IMR-90 (cell line): Measurements from ENCODE around the gene CALHM3. TPM values are rescaled to one million over a fixed set of nuclear protein-coding genes. Genes with fewer than 3 reads are reported as not detected.

Source experiments
- ATAC-seq: fragments of 200-7000 bp; cut with Tn5 transposase; 2 replicates; pipeline ENCODE4 v1.9.1; 2020; ENCODE audit warnings: low read depth, mild to moderate bottlenecking, moderate library complexity
- BruUV-seq: library from RNA; stranded (reverse); fragments of 400-500 nt; replicated peaks from 2 replicates; lab custom pipeline; 2021; lab: Mats Ljungman, UMichigan
- CTCF ChIA-PET: fragments of 300-600 bp; formaldehyde crosslinking; extraction: SDS; loops from one replicate; lab custom pipeline; 2021; ENCODE audit warnings: antibody characterized with exemption; lab: Yijun Ruan, JAX
- POLR2A ChIA-PET: fragments of 300-600 bp; sonication (Branson Sonifier 250); formaldehyde crosslinking; loops from one replicate; lab custom pipeline; 2022; ENCODE audit warnings: antibody characterized with exemption; ENCODE audit not compliant: unreplicated experiment; lab: Charles Lee
- DNase-seq: peaks from one replicate; pipeline ENCODE4 v3.0.0; 2013
- H2AFZ ChIP-seq: replicated peaks from 2 replicates; pipeline ENCODE3; 2013; ENCODE audit warnings: low read length, mild to moderate bottlenecking; ENCODE audit not compliant: poor library complexity
- H2AK5ac ChIP-seq: 2 replicates; pipeline ENCODE4 v1.6.1; 2013; ENCODE audit warnings: low read depth, low read length, inconsistent platforms
- H2AK9ac ChIP-seq: replicated peaks from 2 replicates; pipeline ENCODE3; 2013; ENCODE audit warnings: mild to moderate bottlenecking, low read depth, low read length, moderate library complexity; ENCODE audit not compliant: poor library complexity
- H2BK120ac ChIP-seq: 2 replicates; pipeline ENCODE4 v1.6.1; 2013; ENCODE audit warnings: low read depth, low read length, inconsistent platforms
- H2BK15ac ChIP-seq: 3 replicates; pipeline ENCODE4 v1.6.1; 2013; ENCODE audit warnings: low read depth, low read length, inconsistent platforms
- H2BK20ac ChIP-seq: 2 replicates; pipeline ENCODE4 v1.6.1; 2013; ENCODE audit warnings: low read depth, mild to moderate bottlenecking, inconsistent platforms, low read length, moderate library complexity
- H2BK5ac ChIP-seq: 2 replicates; pipeline ENCODE4 v1.6.1; 2013; ENCODE audit warnings: mild to moderate bottlenecking, low read depth, low read length, inconsistent platforms; ENCODE audit not compliant: poor library complexity, severe bottlenecking
- H3K14ac ChIP-seq: replicated peaks from 2 replicates; pipeline ENCODE4 v1.6.1; 2013; ENCODE audit warnings: low read depth, low read length, inconsistent platforms
- H3K18ac ChIP-seq: 2 replicates; pipeline ENCODE4 v1.6.1; 2013; ENCODE audit warnings: low read depth, low read length, control low read depth
- H3K23ac ChIP-seq: 2 replicates; pipeline ENCODE4 v1.6.1; 2013; ENCODE audit warnings: low read depth, low read length, inconsistent platforms
- H3K27ac ChIP-seq: 2 replicates; pipeline ENCODE4 v1.5.1; 2013; ENCODE audit warnings: mild to moderate bottlenecking, control low read depth, low read length; ENCODE audit not compliant: insufficient read depth
- H3K27me3 ChIP-seq: 2 replicates; pipeline ENCODE4 v1.6.1; 2013; ENCODE audit warnings: low read length; ENCODE audit not compliant: control insufficient read depth, insufficient read depth
- H3K36me3 ChIP-seq: 2 replicates; pipeline ENCODE4 v1.6.1; 2013; ENCODE audit warnings: low read length, mixed read lengths; ENCODE audit not compliant: control insufficient read depth, insufficient read depth
- H3K4ac ChIP-seq: 2 replicates; pipeline ENCODE4 v1.6.1; 2013; ENCODE audit warnings: low read depth, low read length, inconsistent platforms
- H3K4me1 ChIP-seq: 2 replicates; pipeline ENCODE4 v1.6.1; 2013; ENCODE audit warnings: low read length, mixed read lengths; ENCODE audit not compliant: control insufficient read depth, insufficient read depth
- H3K4me2 ChIP-seq: 2 replicates; pipeline ENCODE4 v1.6.1; 2013; ENCODE audit warnings: low read depth, mild to moderate bottlenecking, control low read depth, low read length, moderate library complexity
- H3K4me3 ChIP-seq: 2 replicates; pipeline ENCODE4 v1.5.1; 2013; ENCODE audit warnings: low read depth, mild to moderate bottlenecking, control low read depth, low read length, moderate library complexity; ENCODE audit not compliant: insufficient read depth
- H3K56ac ChIP-seq: 2 replicates; pipeline ENCODE4 v1.6.1; 2013; ENCODE audit warnings: low read length, inconsistent platforms; ENCODE audit not compliant: insufficient read depth; ENCODE audit errors: extremely low read depth
- H3K79me1 ChIP-seq, 2 experiments: 2 replicates each; pipeline ENCODE4 v1.6.1; 2013; ENCODE audit warnings: low read length in 2 of 2, inconsistent platforms in 1 of 2, low read depth in 1 of 2
- H3K9ac ChIP-seq: 2 replicates; pipeline ENCODE4 v1.6.1; 2013; ENCODE audit warnings: low read depth, low read length, control low read depth
- H3K9me1 ChIP-seq: 2 replicates; pipeline ENCODE4 v1.6.1; 2013; ENCODE audit warnings: low read length, inconsistent platforms; ENCODE audit not compliant: insufficient read depth
- H3K9me3 ChIP-seq: 2 replicates; pipeline ENCODE4 v1.6.1; 2013; ENCODE audit warnings: low read length; ENCODE audit not compliant: control insufficient read depth, insufficient read depth
- H4K20me1 ChIP-seq: 2 replicates; pipeline ENCODE4 v1.6.1; 2013; ENCODE audit warnings: low read length, inconsistent platforms; ENCODE audit not compliant: insufficient read depth
- H4K5ac ChIP-seq: 2 replicates; pipeline ENCODE4 v1.6.1; 2013; ENCODE audit warnings: mild to moderate bottlenecking, low read depth, low read length, control low read depth
- H4K8ac ChIP-seq, 2 experiments: 2 replicates each; pipeline ENCODE4 v1.6.1; 2013; ENCODE audit warnings: low read depth in 2 of 2, low read length in 2 of 2, control low read depth in 1 of 2, inconsistent platforms in 1 of 2
- H4K91ac ChIP-seq: 2 replicates; pipeline ENCODE4 v1.6.1; 2013; ENCODE audit warnings: low read depth, low read length, inconsistent platforms; ENCODE audit not compliant: insufficient read depth
- CEBPB ChIP-seq: IDR thresholded peaks from 2 replicates; pipeline ENCODE4 v1.6.1; 2012; ENCODE audit warnings: low read depth, low read length, improper control_type of control experiment
- CHD1 ChIP-seq: IDR thresholded peaks from 2 replicates; pipeline ENCODE4 v1.6.1; 2012; ENCODE audit warnings: low read depth, low read length, improper control_type of control experiment
- ELK1 ChIP-seq: fragments of 150-350 bp; IDR thresholded peaks from 2 replicates; pipeline ENCODE4 v1.6.1; 2016; ENCODE audit warnings: low read depth, mild to moderate bottlenecking, low read length, moderate library complexity, borderline replicate concordance
- FOS ChIP-seq: fragments of 150-350 bp; IDR thresholded peaks from 2 replicates; pipeline ENCODE4 v1.6.1; 2016; ENCODE audit warnings: low read depth, low read length
- MAFK ChIP-seq: IDR thresholded peaks from 2 replicates; pipeline ENCODE4 v1.6.1; 2012; ENCODE audit warnings: low read depth, low read length, improper control_type of control experiment
- NFE2L2 ChIP-seq: fragments of 150-350 bp; IDR thresholded peaks from 2 replicates; pipeline ENCODE4 v1.6.1; 2016; ENCODE audit warnings: low read depth, mild to moderate bottlenecking, low read length
- POLR2A ChIP-seq: IDR thresholded peaks from 2 replicates; pipeline ENCODE4 v1.6.1; 2012; ENCODE audit warnings: mild to moderate bottlenecking, low read depth, low read length
- RAD21 ChIP-seq: IDR thresholded peaks from 2 replicates; pipeline ENCODE4 v1.6.1; 2012; ENCODE audit warnings: low read length, improper control_type of control experiment
- RCOR1 ChIP-seq: IDR thresholded peaks from 2 replicates; pipeline ENCODE4 v1.6.1; 2012; ENCODE audit warnings: mild to moderate bottlenecking, low read length, improper control_type of control experiment; ENCODE audit not compliant: insufficient replicate concordance
- RFX5 ChIP-seq: IDR thresholded peaks from 2 replicates; pipeline ENCODE4 v1.8.0; 2012; ENCODE audit warnings: low read depth, mild to moderate bottlenecking, low read length, moderate library complexity
- SMC3 ChIP-seq: fragments of 150-350 bp; IDR thresholded peaks from 2 replicates; pipeline ENCODE4 v1.6.1; 2016; ENCODE audit warnings: low read depth, mild to moderate bottlenecking, antibody characterized with exemption, low read length, moderate library complexity
- USF2 ChIP-seq: fragments of 150-350 bp; IDR thresholded peaks from 2 replicates; pipeline ENCODE4 v1.6.1; 2017; ENCODE audit warnings: mild to moderate bottlenecking, antibody characterized with exemption, low read length, low read depth
- dilution Hi-C: fragments of 300-500 bp; cut with HindIII; formaldehyde crosslinking; loops from one replicate; pipeline ENCODE4 v1.14.3; 2018; ENCODE audit warnings: low sequenced_read_pairs; ENCODE audit not compliant: unreplicated experiment
- in situ Hi-C: fragments of 300-500 bp; cut with MboI; formaldehyde crosslinking; loops from 3 replicates; pipeline ENCODE4 v1.14.3; 2019; ENCODE audit warnings: low sequenced_read_pairs, inconsistent platforms, mixed read lengths
- intact Hi-C: fragments of 100-400 bp; cut with micrococcal nuclease; formaldehyde crosslinking; loops from 2 replicates; pipeline ENCODE4 v1.10.0; 2022
- polyA plus RNA-seq, 3 experiments: library from polyadenylated mRNA; depleted of rRNA; stranded (reverse); fragments of >200 nt; gene quantifications; 2 replicates each; pipeline ENCODE4 v1.2.3, GENCODE V29; 2012; ENCODE audit warnings: low replicate concordance in 1 of 3
- total RNA-seq: library from RNA; depleted of rRNA; stranded (reverse); fragments of >200 nt; gene quantifications from 2 replicates; pipeline ENCODE4 v1.2.3, GENCODE V29; 2012

Gene CALHM3
- total and polyA plus RNA-seq, 2 of the 4 experiments (the other 2 are of a cell fraction), result not detected

- no peaks in the 10 kb centered on the region for H4K20me1 ChIP-seq
- H2BK120ac ChIP-seq, result no peak overlapping the region
- H2BK5ac ChIP-seq, result no peak overlapping the region
- peaks cover 8% of the 10 kb centered on the region for H3K9me3 ChIP-seq
- no peak overlapping the region for H3K4me3 ChIP-seq
- no peak overlapping the region for H4K5ac ChIP-seq
- peak overlapping the region; percentile 77; the same call in 1 of the 2 replicates for H2BK20ac ChIP-seq
- H3K36me3 ChIP-seq, result no peaks in the 10 kb centered on the region
- H3K79me1 ChIP-seq, result no peaks in the 10 kb centered on the region
- H3K18ac ChIP-seq, result no peak overlapping the region
- dilution Hi-C loops (no loop called here), in situ Hi-C loops (no loop called here), intact Hi-C loops (no loop called here)
- no peak overlapping the region for H2AK5ac ChIP-seq
- DNase-seq (no peak), ATAC-seq (no peak)
- no peak overlapping the region for H4K8ac ChIP-seq
- H3K4me1 ChIP-seq, result no peaks in the 10 kb centered on the region
- no peak overlapping the region for H4K91ac ChIP-seq
- no peak overlapping the region for H2AK9ac ChIP-seq
- POLR2A ChIA-PET, result no interaction called here
- no peaks in the 10 kb centered on the region for H3K9me1 ChIP-seq
- H3K23ac ChIP-seq, result no peak overlapping the region
- H3K14ac ChIP-seq, result no peak overlapping the region
- CTCF ChIA-PET, result no interaction called here
- H3K4me2 ChIP-seq, result no peak overlapping the region
- no peak overlapping the region for H2AFZ ChIP-seq
- BruUV-seq, result no TSS peak
- peaks cover 7% of the 10 kb centered on the region; the same call in 1 of the 2 replicates for H3K27me3 ChIP-seq
- H3K56ac ChIP-seq, result no peak overlapping the region
- H2BK15ac ChIP-seq, result no peak overlapping the region
- H3K9ac ChIP-seq, result no peak overlapping the region
- TF ChIP-seq RAD21 (no peak), RCOR1 (no peak), NFE2L2 (no peak), USF2 (no peak), POLR2A (no peak), RFX5 (no peak), MAFK (no peak), ELK1 (no peak), CEBPB (no peak), SMC3 (no peak), CHD1 (no peak), FOS (no peak)
- H3K4ac ChIP-seq, result no peak overlapping the region
- no peak overlapping the region for H3K27ac ChIP-seq
Measured at GRCh38 chr10:103528549-103528948, 49.5 kb upstream of the CALHM3 start.
